Hepatocyte (in vitro differentiated cells): ENCODE data around the gene MSI2. TPM values are rescaled to one million over a fixed set of nuclear protein-coding genes. Genes with fewer than 3 reads are reported as not detected.

Experiments used
- DNase-seq: peaks from one replicate; pipeline ENCODE4 v3.0.0-alpha.2; 2016; ENCODE audit warnings: low spot score
- H2AFZ ChIP-seq: fragments of 200-600 bp; sonication (generic); 2 replicates; pipeline ENCODE4 v1.6.0; 2016; ENCODE audit warnings: antibody characterized with exemption, mild to moderate bottlenecking
- H3K27ac ChIP-seq: fragments of 200-600 bp; sonication (generic); 2 replicates; pipeline ENCODE4 v1.5.1; 2016; ENCODE audit warnings: mild to moderate bottlenecking
- H3K27me3 ChIP-seq: fragments of 200-600 bp; sonication (generic); 2 replicates; pipeline ENCODE4 v1.6.1; 2016
- H3K36me3 ChIP-seq: fragments of 200-600 bp; sonication (generic); replicated peaks from 2 replicates; pipeline ENCODE4 v1.5.1; 2016; ENCODE audit warnings: low read depth; ENCODE audit not compliant: insufficient read depth
- H3K4me1 ChIP-seq: fragments of 200-600 bp; sonication (generic); 2 replicates; pipeline ENCODE4 v1.5.1; 2016; ENCODE audit warnings: mild to moderate bottlenecking, moderate library complexity; ENCODE audit not compliant: insufficient read depth
- H3K4me2 ChIP-seq: fragments of 200-600 bp; sonication (generic); 2 replicates; pipeline ENCODE4 v1.6.0; 2016
- H3K4me3 ChIP-seq: fragments of 200-600 bp; sonication (generic); 2 replicates; pipeline ENCODE4 v1.5.1; 2016; ENCODE audit warnings: mild to moderate bottlenecking
- H3K79me2 ChIP-seq: fragments of 200-600 bp; sonication (generic); 2 replicates; pipeline ENCODE4 v1.6.0; 2017; ENCODE audit warnings: mild to moderate bottlenecking
- H3K9me2 ChIP-seq: fragments of 200-600 bp; sonication (generic); replicated peaks from 2 replicates; pipeline ENCODE4 v1.6.0; 2017; ENCODE audit warnings: mild to moderate bottlenecking; ENCODE audit not compliant: insufficient read depth
- H3K9me3 ChIP-seq: fragments of 200-600 bp; sonication (generic); 2 replicates; pipeline ENCODE4 v1.5.1; 2016; ENCODE audit warnings: low read depth, mild to moderate bottlenecking
- H4K20me1 ChIP-seq: fragments of 200-600 bp; sonication (generic); 2 replicates; pipeline ENCODE4 v1.6.0; 2016; ENCODE audit warnings: mild to moderate bottlenecking; ENCODE audit not compliant: insufficient read depth, poor library complexity, severe bottlenecking
- CTCF ChIP-seq: fragments of 200-600 bp; sonication (generic); IDR thresholded peaks from 2 replicates; pipeline ENCODE4 v1.5.1; 2016; ENCODE audit warnings: antibody characterized with exemption, mild to moderate bottlenecking; ENCODE audit not compliant: poor library complexity
- EZH2 ChIP-seq: fragments of 200-600 bp; sonication (generic); IDR thresholded peaks from 2 replicates; pipeline ENCODE4 v1.6.1; 2016; ENCODE audit warnings: antibody characterized with exemption, mild to moderate bottlenecking, borderline replicate concordance
- EZH2phosphoT487 ChIP-seq: fragments of 200-600 bp; sonication (generic); IDR thresholded peaks from one replicate; pipeline ENCODE4 v1.6.1; 2018; ENCODE audit warnings: antibody characterized with exemption, mild to moderate bottlenecking, low read depth, moderate library complexity; ENCODE audit not compliant: unreplicated experiment, severe bottlenecking
- WGBS: methylation state at CpG from one replicate; pipeline ENCODE4 v1.1.6; 2016; ENCODE audit warnings: low lambda C conversion rate; ENCODE audit errors: missing lambda C conversion rate; 5-methylcytosine and 5-hydroxymethylcytosine counted together
- polyA plus RNA-seq: library from polyadenylated mRNA; unstranded; fragments of >200 nt; fragmentation: Nextera tagmentation; extraction: Ambion mirVana; gene quantifications from 2 replicates; pipeline ENCODE4 v1.2.1, GENCODE V29; 2016
- total RNA-seq: library from RNA; depleted of rRNA; stranded (reverse); fragments of >200 nt; gene quantifications from 2 replicates; pipeline ENCODE4 v1.2.3, GENCODE V29; 2014

MSI2 gene
- total and polyA plus RNA-seq, 2 experiments from 2014 or later = 16.1 to 60.6 TPM

GRCh38 chr17:57516290-57517230 lies 260.2 kb downstream of the MSI2 start:
- H3K4me3 ChIP-seq = no peak overlapping the region
- no peaks in the 10 kb centered on the region for H3K36me3 ChIP-seq
- peaks cover 41% of the 10 kb centered on the region for H3K4me1 ChIP-seq
- H3K79me2 ChIP-seq = peaks cover 58% of the 10 kb centered on the region
- H3K9me2 ChIP-seq = no peaks in the 10 kb centered on the region
- H3K27ac ChIP-seq = peak overlapping the region; percentile 84
- H2AFZ ChIP-seq = no peak overlapping the region
- no peaks in the 10 kb centered on the region for H3K27me3 ChIP-seq
- H3K9me3 ChIP-seq = no peaks in the 10 kb centered on the region
- no peak overlapping the region for H3K4me2 ChIP-seq
- TF ChIP-seq CTCF = no peak
- H4K20me1 ChIP-seq = no peaks in the 10 kb centered on the region
- WGBS = 87% methylated on average over 10 of the region's 10 CpGs
- DNase-seq = no peak

- no peak for TF ChIP-seq EZH2
- TF ChIP-seq EZH2phosphoT487 = no peak
- no peak for TF ChIP-seq CTCF
- no peaks in the 10 kb centered on the region for H3K9me3 ChIP-seq
- no peaks in the 10 kb centered on the region for H3K27me3 ChIP-seq
- H3K4me1 ChIP-seq = peaks cover 47% of the 10 kb centered on the region
- peak overlapping the region; percentile 84 for H3K27ac ChIP-seq
- H3K9me2 ChIP-seq = no peaks in the 10 kb centered on the region
- H3K79me2 ChIP-seq = peaks cover 52% of the 10 kb centered on the region
- no peak for DNase-seq
- 78% methylated on average over 7 of the region's 7 CpGs for WGBS
- H4K20me1 ChIP-seq = no peaks in the 10 kb centered on the region
- no peak overlapping the region for H3K4me3 ChIP-seq
- H3K36me3 ChIP-seq = no peaks in the 10 kb centered on the region
- peak overlapping the region; percentile 38 for H3K4me2 ChIP-seq
- no peak overlapping the region for H2AFZ ChIP-seq
Measured at GRCh38 chr17:57517273-57517631, 260.9 kb downstream of the MSI2 start.

- no peak overlapping the region for H3K4me3 ChIP-seq
- H3K36me3 ChIP-seq = no peaks in the 10 kb centered on the region
- H3K9me2 ChIP-seq = no peaks in the 10 kb centered on the region
- DNase-seq = peak; percentile 56
- H3K27ac ChIP-seq = peak overlapping the region; percentile 84
- H3K4me2 ChIP-seq = peak overlapping the region; percentile 38
- peaks cover 50% of the 10 kb centered on the region for H3K4me1 ChIP-seq
- 63% methylated on average over 8 of the region's 8 CpGs for WGBS
- no peaks in the 10 kb centered on the region for H4K20me1 ChIP-seq
- H3K9me3 ChIP-seq = no peaks in the 10 kb centered on the region
- peaks cover 47% of the 10 kb centered on the region for H3K79me2 ChIP-seq
- H3K27me3 ChIP-seq = no peaks in the 10 kb centered on the region
- TF ChIP-seq EZH2phosphoT487 = no peak
- no peak overlapping the region for H2AFZ ChIP-seq
Measured at GRCh38 chr17:57517632-57518456, 261.5 kb downstream of the MSI2 start.
